Stimulated activated CD4-positive, alpha-beta T cell treated with anti-CD3 and anti-CD28 coated beads, Interleukin-15, amount 100 ng/mL, for 48 hours (primary cell): Measurements from ENCODE around the gene OTOG.

ENCODE experiments used
- DNase-seq, 2 donors: peaks; one replicate each; pipeline ENCODE4 v3.0.0-alpha.2; 2020; ENCODE audit warnings: low read depth in 2 of 2

Gene OTOG

DNA sequence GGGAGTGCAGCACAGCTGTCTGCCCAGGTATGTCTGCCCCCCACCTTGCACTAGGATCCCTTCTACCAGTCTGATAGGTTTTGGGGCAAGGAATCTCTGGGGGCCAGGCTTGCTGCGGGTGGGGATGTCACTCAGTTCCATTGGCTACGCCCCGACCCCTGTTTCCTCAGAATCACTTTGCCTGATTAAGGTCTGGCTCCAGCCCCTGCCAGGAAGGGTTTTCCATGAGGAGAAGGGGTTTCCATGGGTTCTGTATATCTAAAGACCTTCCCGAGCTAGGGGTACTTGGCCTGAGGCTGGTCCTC is 14.0 kb downstream of the OTOG start:
- no peak for DNase-seq

DNA sequence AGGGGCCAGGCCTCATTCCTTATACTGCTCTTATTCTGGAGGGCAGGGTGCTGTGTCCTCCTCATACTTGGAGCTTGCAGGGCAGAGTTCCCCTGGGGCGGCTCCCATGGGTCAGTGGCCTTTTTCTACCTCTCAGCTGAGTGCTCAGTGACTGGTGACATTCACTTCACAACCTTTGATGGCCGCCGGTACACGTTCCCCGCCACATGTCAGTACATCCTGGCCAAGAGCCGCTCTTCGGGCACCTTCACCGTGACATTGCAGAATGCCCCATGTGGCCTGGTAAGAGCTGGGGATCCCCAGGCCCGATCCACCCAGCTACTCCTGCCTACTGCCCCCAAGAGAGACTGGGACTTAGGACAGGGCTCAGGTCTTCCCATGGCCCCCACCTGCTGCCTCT is 14.5 kb downstream of the OTOG start:
- DNase-seq: no peak

GRCh38 chr11:17563231-17563646 is 16.2 kb downstream of the OTOG start:
- no peak for DNase-seq

DNA sequence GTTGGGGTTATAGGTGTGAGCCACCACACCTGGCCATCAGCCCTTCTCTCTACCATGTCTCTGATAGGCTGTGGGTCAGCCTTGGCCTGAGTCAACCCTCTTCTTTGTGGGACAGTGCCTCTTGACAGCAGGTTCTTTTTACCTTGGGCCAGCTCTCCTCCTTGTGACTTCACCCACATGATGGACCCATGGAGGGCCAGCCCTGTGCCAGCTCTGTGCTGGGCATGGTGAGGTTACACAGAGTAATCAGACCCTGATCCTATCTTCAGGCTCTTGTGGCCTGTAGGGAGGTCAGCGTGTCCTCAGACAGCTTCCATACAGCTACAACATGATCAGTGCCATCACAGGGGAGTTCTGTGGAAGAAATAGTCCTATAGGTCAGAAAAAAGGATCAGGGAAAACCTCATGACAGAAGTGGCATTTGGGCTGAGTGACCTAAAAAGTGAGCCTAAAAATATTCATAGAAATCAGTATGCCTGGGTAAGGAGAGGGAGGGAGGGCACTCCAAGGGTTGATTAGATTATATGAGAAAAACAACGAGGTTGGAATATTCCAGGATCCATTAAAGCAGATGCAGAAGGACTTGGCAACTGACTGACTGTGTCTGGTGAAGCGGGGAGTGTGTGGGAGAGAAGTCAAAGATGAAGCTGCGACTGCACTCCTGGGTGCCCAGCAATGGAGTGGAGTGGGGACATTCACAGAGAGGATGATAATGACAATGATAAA is 17.1 kb downstream of the OTOG start:
- DNase-seq: no peak

- DNase-seq: no peak
Measured at GRCh38 chr11:17564687-17565042, 17.6 kb downstream of the OTOG start.

GRCh38 chr11:17568944-17569343 is 21.9 kb downstream of the OTOG start:
- no peak for DNase-seq

- DNase-seq: no peak
Measured at GRCh38 chr11:17570034-17570433, 23.0 kb downstream of the OTOG start.

DNA sequence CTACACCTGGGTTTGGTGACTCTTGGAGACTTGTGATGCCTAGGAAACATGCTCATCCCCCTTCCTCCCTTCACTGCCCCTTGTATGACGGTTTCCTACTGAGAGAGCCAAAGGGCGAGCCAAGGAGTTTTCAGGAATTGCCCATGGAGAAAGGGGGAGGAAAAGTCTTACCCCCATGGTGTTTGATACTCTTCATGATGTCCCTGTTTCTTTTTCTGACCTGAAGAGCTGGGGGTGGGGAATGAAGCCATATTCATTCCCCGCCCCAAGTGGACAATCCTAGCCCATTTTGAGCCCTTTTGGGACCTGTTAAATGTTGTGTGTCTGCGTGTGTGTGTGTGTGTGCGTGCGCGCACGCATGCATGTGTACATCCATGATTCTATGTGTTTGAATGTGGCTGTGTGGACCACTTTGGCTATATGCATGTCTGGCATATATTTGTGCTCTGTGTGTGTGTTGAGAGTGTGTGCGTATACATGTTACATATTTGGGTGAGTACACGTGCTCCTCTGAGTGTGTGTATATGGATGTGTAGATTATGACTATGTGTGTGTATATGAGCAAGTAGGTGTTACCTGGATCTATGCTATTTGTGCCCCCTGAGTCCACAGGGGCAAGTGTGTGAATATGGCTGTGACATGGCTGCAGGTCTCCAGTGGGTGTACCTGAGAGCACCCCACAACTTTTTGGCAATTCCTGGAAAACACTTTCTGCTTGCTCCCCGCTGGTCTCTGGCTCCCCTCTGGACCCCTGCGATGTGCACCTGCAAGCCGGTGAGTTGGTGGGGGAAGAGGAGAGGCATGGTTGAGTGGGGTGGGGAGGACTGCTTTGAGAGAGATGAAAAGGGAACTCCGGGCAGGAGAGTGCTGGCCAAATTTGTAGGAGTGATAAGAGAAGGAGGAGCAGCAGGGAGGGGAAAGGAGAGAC is 24.6 kb downstream of the OTOG start:
- no peak for DNase-seq

DNA sequence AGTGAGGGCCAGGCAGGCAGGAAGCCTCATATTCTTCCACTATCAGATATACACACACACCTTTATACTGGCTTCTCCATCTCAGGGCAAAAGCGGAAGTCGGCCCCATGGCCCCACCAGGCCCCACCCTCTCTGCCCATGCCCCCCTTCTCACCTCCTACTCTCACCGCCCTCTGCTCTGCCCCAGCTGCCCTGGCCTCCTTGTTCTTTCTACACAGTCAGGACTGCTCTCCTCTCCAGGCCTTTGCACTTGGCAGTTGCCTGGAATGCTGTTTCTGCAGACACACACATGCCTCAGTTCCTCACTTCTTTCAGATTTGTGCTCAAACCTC is 25.3 kb downstream of the OTOG start:
- no peak for DNase-seq

- DNase-seq: no peak
Measured at GRCh38 chr11:17572791-17573460, 25.9 kb downstream of the OTOG start.

GRCh38 chr11:17573526-17573925 is 26.5 kb downstream of the OTOG start:
- DNase-seq: no peak

DNA sequence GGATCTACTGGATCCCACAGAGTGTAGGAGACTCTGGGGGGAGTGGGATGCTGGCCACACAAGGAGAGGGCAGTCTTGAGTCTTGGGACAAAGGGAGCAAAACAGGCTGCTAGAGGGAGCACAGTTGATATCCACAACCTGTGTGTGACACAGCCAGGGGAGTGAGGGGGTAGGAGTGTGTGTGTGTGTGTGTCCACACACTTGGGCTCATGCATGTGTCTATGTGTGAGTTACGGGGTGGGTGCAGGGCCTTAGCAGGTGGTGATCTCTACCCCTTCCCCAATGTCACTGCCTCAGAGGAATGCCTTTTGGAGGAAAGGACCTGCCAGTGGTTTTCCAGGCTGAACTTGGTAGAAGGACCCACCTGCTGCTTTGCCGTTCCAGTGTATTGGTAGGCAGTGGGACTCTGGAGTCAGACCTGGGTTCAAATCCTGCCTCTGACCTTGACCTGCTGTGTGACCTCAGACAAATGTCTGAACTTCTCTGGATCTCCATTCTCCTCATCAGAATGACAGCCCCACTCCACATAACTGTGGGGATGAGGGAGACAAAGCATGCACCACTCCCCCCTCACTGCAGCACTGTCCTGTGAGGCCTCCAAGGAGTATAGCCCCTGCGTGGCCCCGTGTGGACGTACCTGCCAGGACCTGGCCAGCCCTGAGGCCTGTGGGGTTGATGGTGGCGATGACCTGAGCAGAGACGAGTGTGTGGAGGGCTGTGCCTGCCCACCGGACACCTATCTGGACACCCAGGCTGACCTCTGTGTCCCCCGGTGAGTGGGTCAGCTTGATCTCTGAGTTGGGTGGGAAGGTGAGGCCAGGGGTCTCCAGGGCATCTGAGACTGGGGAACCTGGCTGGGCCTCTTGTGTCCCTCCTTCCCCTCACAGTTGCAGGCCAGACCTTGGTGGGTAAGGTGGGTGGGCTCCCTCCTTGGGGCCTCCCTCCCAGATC is 27.4 kb downstream of the OTOG start:
- DNase-seq: no peak

DNA sequence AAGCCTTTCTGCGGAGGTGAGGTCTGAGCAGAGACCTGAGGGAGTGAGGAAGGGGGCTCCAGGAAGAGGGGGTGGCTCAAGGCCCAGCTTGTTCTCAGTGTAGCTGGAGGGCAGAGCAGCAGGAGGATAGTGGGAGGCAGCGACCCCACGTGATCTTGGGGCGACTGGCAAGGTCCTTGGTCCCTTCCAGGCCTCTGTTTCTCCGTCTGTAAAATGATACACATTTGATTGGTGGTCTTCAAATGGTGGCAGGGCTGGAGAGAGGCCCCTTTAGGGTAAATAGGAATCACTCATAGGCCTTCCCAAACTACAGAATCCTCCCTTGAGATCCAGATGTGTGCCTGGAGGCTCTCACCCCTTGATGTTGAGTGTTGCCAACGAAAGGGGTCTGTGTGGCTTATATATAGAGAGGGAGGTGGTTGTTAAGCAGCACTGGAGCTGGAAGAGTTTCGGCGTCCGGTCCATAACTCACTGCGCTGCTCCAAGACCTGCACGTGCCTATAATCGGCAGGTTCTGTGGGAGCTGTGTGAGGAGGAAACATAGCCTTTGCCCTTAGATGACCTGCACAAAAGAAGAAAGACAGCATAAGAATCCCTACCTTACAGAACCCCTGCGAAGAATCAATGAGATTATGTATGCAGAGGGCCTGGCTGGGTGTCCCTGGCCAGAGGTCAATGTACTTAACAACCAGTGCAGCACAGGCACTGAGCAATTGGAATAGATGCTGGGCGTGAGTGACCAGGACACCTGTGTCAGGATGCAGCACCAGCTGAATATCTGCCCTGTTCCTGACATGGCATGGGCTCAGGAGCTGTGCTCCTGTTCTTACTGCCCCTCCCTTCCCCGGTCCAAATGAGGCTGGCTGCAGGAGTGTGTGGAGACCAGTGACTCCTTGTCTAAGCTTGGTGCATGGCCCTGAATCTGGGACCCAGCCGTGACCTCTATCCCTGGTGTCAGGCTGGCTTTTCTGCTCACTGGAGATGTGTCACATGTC is 28.7 kb downstream of the OTOG start:
- no peak for DNase-seq

DNA sequence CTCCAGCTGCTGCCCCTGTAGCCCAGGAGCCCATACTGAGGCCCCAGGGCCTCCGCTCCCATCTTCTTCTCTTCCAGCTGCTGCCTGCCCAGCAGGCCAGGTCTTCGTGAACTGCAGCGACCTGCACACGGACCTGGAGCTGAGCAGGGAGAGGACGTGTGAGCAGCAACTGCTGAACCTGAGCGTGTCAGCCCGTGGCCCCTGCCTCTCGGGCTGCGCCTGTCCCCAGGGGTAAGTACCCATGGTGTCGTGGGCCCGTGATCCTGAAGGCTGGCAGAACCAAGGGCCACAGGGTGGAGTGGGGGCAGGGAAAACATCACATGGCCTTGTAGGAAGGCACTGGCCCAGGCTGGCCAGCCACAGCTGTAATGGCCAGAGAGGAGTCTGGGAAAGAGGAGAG is 31.2 kb downstream of the OTOG start:
- no peak for DNase-seq

- no peak for DNase-seq
Measured at GRCh38 chr11:17578958-17579357, 31.9 kb downstream of the OTOG start.

GRCh38 chr11:17579451-17579850 is 32.4 kb downstream of the OTOG start:
- no peak for DNase-seq

DNA sequence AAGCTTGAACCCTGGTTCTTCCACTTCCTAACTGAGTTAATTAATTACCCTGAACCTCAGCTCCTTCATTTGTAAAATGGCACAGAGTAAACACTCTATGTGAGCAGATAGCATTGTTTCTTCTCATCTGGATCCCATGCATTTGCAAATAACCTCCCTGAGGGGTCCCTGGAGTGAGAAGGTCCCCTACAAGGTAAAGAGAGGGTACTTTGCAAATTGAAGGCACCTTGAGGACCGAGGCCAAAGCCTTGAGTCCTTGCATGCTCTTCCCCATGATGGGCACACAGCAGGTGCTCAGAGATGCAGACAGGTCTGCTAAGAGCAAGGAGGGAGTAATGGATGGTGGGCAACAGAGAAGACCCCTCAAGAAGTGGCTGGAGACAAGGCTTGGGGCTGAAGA is 33.2 kb downstream of the OTOG start:
- DNase-seq: no peak

DNA sequence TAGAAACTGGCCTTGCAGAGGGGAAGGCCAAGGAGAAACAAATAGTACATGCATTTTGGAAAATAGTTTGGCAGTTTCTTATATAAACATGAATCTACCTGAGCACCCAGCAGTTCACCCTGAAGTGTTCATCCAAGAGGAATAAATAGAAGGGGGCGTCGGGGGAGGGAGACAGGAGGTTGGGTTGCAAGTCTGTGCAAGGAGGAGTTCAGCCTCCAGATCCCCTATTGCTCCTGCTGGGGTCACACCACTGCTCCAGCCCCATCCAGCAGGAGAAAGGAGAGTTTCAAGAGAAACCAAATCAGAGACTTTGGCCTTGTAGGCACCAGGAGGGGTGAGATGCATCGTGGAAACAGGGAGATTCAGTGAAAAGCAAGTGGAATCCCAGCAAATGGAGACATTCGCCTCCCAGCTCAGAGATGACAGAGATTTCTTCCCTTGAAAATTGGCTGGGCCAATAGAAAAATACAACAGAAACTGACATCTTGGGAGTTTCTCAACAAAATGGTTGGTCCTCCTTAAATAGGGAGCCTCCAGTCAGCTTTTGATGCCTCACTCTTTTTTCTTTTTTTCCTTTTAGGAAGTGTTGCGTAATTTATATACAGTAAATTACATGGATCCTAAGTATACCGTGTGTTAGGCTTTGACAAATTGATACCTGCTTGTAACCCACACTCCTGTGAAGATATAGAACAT is 34.1 kb downstream of the OTOG start:
- no peak for DNase-seq

DNA sequence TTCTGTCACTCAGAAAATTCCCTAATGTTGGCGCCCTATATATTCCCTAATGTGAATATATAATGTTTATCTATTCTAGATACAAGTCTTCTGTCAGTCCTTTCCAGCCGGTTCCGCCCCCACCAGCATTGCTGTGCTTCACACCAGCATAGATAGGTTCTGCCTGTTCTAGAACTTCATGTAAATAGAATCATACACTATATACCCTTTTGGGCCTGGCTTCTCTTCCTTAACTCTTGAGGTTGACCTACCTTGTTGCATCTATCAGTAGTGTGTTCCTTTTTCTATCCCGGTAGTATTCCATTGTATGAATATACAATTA is 34.6 kb downstream of the OTOG start:
- DNase-seq: no peak
